Transverse colon (tissue), 4 donors: ENCODE data around the gene CACNA2D2. TPM values are rescaled to one million over a fixed set of nuclear protein-coding genes. Genes with fewer than 3 reads are reported as not detected.

Experiments used
- DNase-seq: peaks from one replicate; pipeline ENCODE4 v3.0.0-alpha.2; 2019
- H3K27ac ChIP-seq, 4 donors: fragments of 200-600 bp; sonication (generic); 2 replicates each; pipeline ENCODE4 v1.5.1; 2016 to 2018; ENCODE audit warnings: inconsistent platforms in 4 of 4
- H3K27me3 ChIP-seq: fragments of 200-600 bp; sonication (generic); 2 replicates; pipeline ENCODE4 v1.5.1; 2017; ENCODE audit warnings: inconsistent platforms
- H3K36me3 ChIP-seq, 4 donors: fragments of 200-600 bp; sonication (generic); 2 replicates each; pipeline ENCODE4 v1.5.1; 2017 to 2019; ENCODE audit warnings: inconsistent platforms in 4 of 4
- H3K4me1 ChIP-seq, 4 donors: fragments of 200-600 bp; sonication (generic); 2 replicates each; pipeline ENCODE4 v1.5.1; 2017 to 2020; ENCODE audit warnings: inconsistent platforms in 4 of 4
- H3K4me3 ChIP-seq, 4 donors: fragments of 200-600 bp; sonication (generic); 1 replicate in 1 of 4; 2 replicates in 3 of 4; pipeline versions ENCODE4 v1.5.1 to v1.6.1; 2017 to 2019; ENCODE audit warnings: inconsistent platforms in 4 of 4
- H3K9me3 ChIP-seq, 2 donors: fragments of 200-600 bp; sonication (generic); 2 replicates each; pipeline ENCODE4 v1.5.1; 2017 to 2019; ENCODE audit warnings: inconsistent platforms in 2 of 2
- CTCF ChIP-seq, 5 experiments: fragments of 200-600 bp in 3 of 5; fragments of 450-650 bp in 2 of 5; sonication (generic) in 3 of 5; IDR thresholded peaks; 1 replicate in 2 of 5; 2 replicates in 3 of 5; pipeline ENCODE4 v1.5.1; 2016 to 2017; ENCODE audit warnings: antibody characterized with exemption in 5 of 5, inconsistent platforms in 3 of 5, mild to moderate bottlenecking in 2 of 5, moderate library complexity in 1 of 5
- EP300 ChIP-seq: sonication (generic); formaldehyde crosslinking; IDR thresholded peaks from one replicate; pipeline ENCODE4 v1.6.1; 2017; ENCODE audit warnings: antibody characterized with exemption, low read depth
- POLR2A ChIP-seq: fragments of 450-650 bp; IDR thresholded peaks from one replicate; pipeline ENCODE4 v1.6.1; 2016; ENCODE audit warnings: antibody characterized with exemption, mild to moderate bottlenecking, moderate library complexity
- POLR2AphosphoS5 ChIP-seq, 3 donors: sonication (generic); formaldehyde crosslinking; IDR thresholded peaks; one replicate each; pipeline ENCODE4 v1.6.1; 2016; ENCODE audit warnings: antibody characterized with exemption in 3 of 3
- WGBS, 2 donors: methylation state at CpG; one replicate each; pipeline ENCODE4 v1.1.5; 2018; ENCODE audit warnings: low coverage in 1 of 2; 5-methylcytosine and 5-hydroxymethylcytosine counted together
- in situ Hi-C, 4 donors: fragments of 200-750 bp; cut with MboI; loops; one replicate each; pipeline versions ENCODE4 v1.15.0 to v1.15.1; 2017; ENCODE audit warnings: low sequenced_read_pairs in 3 of 4, low pct_ligation_motif_present in 1 of 4, low pct_unique_long_range_greater_than_20kb in 1 of 4
- intact Hi-C: fragments of 100-400 bp; cut with DNase I; formaldehyde crosslinking; loops from one replicate; pipeline ENCODE4 v1.15.1; 2023; ENCODE audit warnings: low total_unique reads
- total RNA-seq, 4 donors: library from RNA; depleted of rRNA; stranded (reverse); fragments of >200 nt; gene quantifications; one replicate each; pipeline ENCODE4 v1.1.0, GENCODE V29; 2016

Gene CACNA2D2
- total RNA-seq, 4 donors from 2014 or later, result 0.48 to 2.2 (median 0.87) TPM

- TF ChIP-seq POLR2A, result no peak
- no peak overlapping the region for H3K27ac ChIP-seq
- no peaks in the 10 kb centered on the region for H3K4me1 ChIP-seq
- in situ Hi-C loops, result no loop called here
- H3K4me3 ChIP-seq, result no peak overlapping the region
- no peaks in the 10 kb centered on the region for H3K36me3 ChIP-seq
- H3K9me3 ChIP-seq, result no peaks in the 10 kb centered on the region
- intact Hi-C loops, result no loop called here
- no peak for DNase-seq
- no peaks in the 10 kb centered on the region for H3K27me3 ChIP-seq
- WGBS, 2 donors, result 86% methylated on average over 1 of the region's 1 CpG; no CpG with 5 or more reads in 1 of the 2 donors
Observed at GRCh38 chr3:50422153-50422552, 81.3 kb downstream of the CACNA2D2 start.

- Histone ChIP-seq H3K4me1 (no peaks in the 10 kb centered on the region), H3K27ac (no peak overlapping the region), H3K36me3 (no peaks in the 10 kb centered on the region), H3K4me3 (no peak overlapping the region), H3K9me3 (no peaks in the 10 kb centered on the region), H3K27me3 (no peaks in the 10 kb centered on the region)
- 67 to 86% methylated on average over 10 to 18 of the region's 18 CpGs for WGBS, 2 donors
- intact Hi-C loops, result no loop called here
- no peak for DNase-seq
- in situ Hi-C loops, result no loop called here
- TF ChIP-seq POLR2AphosphoS5 (IDR thresholded peaks at IDR 0.05) (no peak), EP300 (no peak), POLR2A (no peak), CTCF (IDR thresholded peaks at IDR 0.05) (no peak)
Observed at GRCh38 chr3:50419595-50420370, 83.7 kb downstream of the CACNA2D2 start.

GRCh38 chr3:50418850-50419249 lies 84.6 kb downstream of the CACNA2D2 start:
- WGBS, 2 donors, result 81% methylated on average over 4 of the region's 4 CpGs; no CpG with 5 or more reads in 1 of the 2 donors
- no peak overlapping the region for H3K27ac ChIP-seq
- no peaks in the 10 kb centered on the region for H3K4me1 ChIP-seq
- H3K4me3 ChIP-seq, result no peak overlapping the region
- intact Hi-C loops (no loop called here), in situ Hi-C loops (no loop called here)
- no peak for TF ChIP-seq POLR2AphosphoS5 (IDR thresholded peaks at IDR 0.05)
- TF ChIP-seq POLR2A, result no peak
- TF ChIP-seq EP300, result no peak
- TF ChIP-seq CTCF (IDR thresholded peaks at IDR 0.05), result no peak
- no peak for DNase-seq
- no peaks in the 10 kb centered on the region for H3K27me3 ChIP-seq
- no peaks in the 10 kb centered on the region for H3K9me3 ChIP-seq
- no peaks in the 10 kb centered on the region for H3K36me3 ChIP-seq

GRCh38 chr3:50417637-50418033 lies 85.8 kb downstream of the CACNA2D2 start:
- Histone ChIP-seq H3K4me3 (no peak overlapping the region), H3K27me3 (no peaks in the 10 kb centered on the region), H3K9me3 (no peaks in the 10 kb centered on the region), H3K4me1 (no peaks in the 10 kb centered on the region), H3K27ac (no peak overlapping the region), H3K36me3 (no peaks in the 10 kb centered on the region)
- 61% methylated on average over 4 of the region's 4 CpGs; no CpG with 5 or more reads in 1 of the 2 donors for WGBS, 2 donors
- in situ Hi-C loops, result no loop called here
- no peak for DNase-seq
- no peak for TF ChIP-seq POLR2A
- no peak for TF ChIP-seq POLR2AphosphoS5 (IDR thresholded peaks at IDR 0.05)
- no peak for TF ChIP-seq CTCF (IDR thresholded peaks at IDR 0.05)
- TF ChIP-seq EP300, result no peak
- intact Hi-C loops, result no loop called here
